ENCODE data around the gene CLMP. TPM values are rescaled to one million over a fixed set of nuclear protein-coding genes. Genes with fewer than 3 reads are reported as not detected.

The CLMP gene
- total and polyA plus RNA-seq, 2 donors (not counting 1 experiment from before 2014, with no cell fraction given) = 0.01 TPM; not detected in 1

- Mint-ChIP-seq H3K4me3 (no peak overlapping the region), H3K4me1 (no peaks in the 10 kb centered on the region), H3K27me3 (peaks cover 19% of the 10 kb centered on the region), H3K27ac (no peak overlapping the region), H3K9me3 (ENCODE audit: insufficient read depth) (no peaks in the 10 kb centered on the region)
- no peak overlapping the region for H3K4me2 ChIP-seq (replicated peaks; ENCODE audit: low read depth, low read length, poor library complexity, severe bottlenecking)
- H3K4me1 ChIP-seq (ENCODE audit: control insufficient read depth in 2 of 2, insufficient read depth in 2 of 2, low read length in 2 of 2) = no peaks in the 10 kb centered on the region
- 75% methylated on average over 2 of the region's 5 CpGs for WGBS (ENCODE audit: insufficient coverage)
- intact Hi-C loops (cut with micrococcal nuclease) = no loop called here
- H3K9me3 ChIP-seq (ENCODE audit: control extremely low read depth in 1 of 3, control insufficient read depth in 2 of 3, insufficient read depth in 1 of 3, low read length in 2 of 3) = no peaks in the 10 kb centered on the region
- CTCF ChIA-PET = interaction anchor here (0.8 kb wide), 1 partner anchor 23 kb away, joined by 3 read pairs; no protein-coding TSS in a partner anchor
- no peak overlapping the region for H3K9ac ChIP-seq (ENCODE audit: low read length)
- no peak overlapping the region for H3K4me3 ChIP-seq (ENCODE audit: control extremely low read depth in 1 of 5, extremely low read depth in 1 of 5, insufficient read depth in 1 of 5, low read depth in 2 of 5, low read length in 4 of 5)
- ATAC-seq (ENCODE audit: low read depth) (no peak), DNase-seq (no peak)
- H3K27me3 ChIP-seq (replicated peaks in 1 of 4; ENCODE audit: control extremely low read depth in 1 of 4, control insufficient read depth in 3 of 4, insufficient read depth in 4 of 4, low read length in 3 of 4) = no peaks in the 10 kb centered on the region
- no peak overlapping the region for H3K27ac ChIP-seq (ENCODE audit: low read length in 2 of 2)
- no peak overlapping the region for H2AFZ ChIP-seq (ENCODE audit: insufficient read depth, low read depth, low read length, poor library complexity, severe bottlenecking)
- no peaks in the 10 kb centered on the region for H3K36me3 ChIP-seq (replicated peaks in 1 of 2; ENCODE audit: control extremely low read depth in 1 of 2, control insufficient read depth in 1 of 2, extremely low read depth in 1 of 2, insufficient read depth in 2 of 2, low read length in 1 of 2)
- no peaks in the 10 kb centered on the region for H4K20me1 ChIP-seq (ENCODE audit: control insufficient read depth, insufficient read depth, low read length, poor library complexity, severe bottlenecking)
- no peaks in the 10 kb centered on the region for H3K79me2 ChIP-seq (ENCODE audit: control insufficient read depth, insufficient read depth, low read length)
- no peak for TF ChIP-seq CTCF (IDR thresholded peaks at IDR 0.05)
- POLR2A ChIA-PET = interaction anchor here (0.6 kb wide), 1 partner anchor 35 kb away, joined by 4 read pairs; no protein-coding TSS in a partner anchor
Measured at GRCh38 chr11:123143476-123143875, 51.6 kb downstream of the CLMP start.

GRCh38 chr11:123139206-123139605, 55.8 kb downstream of the CLMP start:
- 100% methylated on average over 2 of the region's 4 CpGs for WGBS (ENCODE audit: insufficient coverage)
- no peak for DNase-seq
- intact Hi-C loops (cut with micrococcal nuclease) = no loop called here
- Histone ChIP-seq H4K20me1 (ENCODE audit: control insufficient read depth, insufficient read depth, low read length, poor library complexity, severe bottlenecking) (no peaks in the 10 kb centered on the region), H3K27me3 (replicated peaks in 1 of 4; ENCODE audit: control extremely low read depth in 1 of 4, control insufficient read depth in 3 of 4, insufficient read depth in 4 of 4, low read length in 3 of 4) (no peaks in the 10 kb centered on the region), H2AFZ (ENCODE audit: insufficient read depth, low read depth, low read length, poor library complexity, severe bottlenecking) (no peak overlapping the region), H3K9me3 (ENCODE audit: control extremely low read depth in 1 of 3, control insufficient read depth in 2 of 3, insufficient read depth in 1 of 3, low read length in 2 of 3) (no peaks in the 10 kb centered on the region), H3K27ac (ENCODE audit: low read length in 2 of 2) (no peak overlapping the region), H3K4me2 (replicated peaks; ENCODE audit: low read depth, low read length, poor library complexity, severe bottlenecking) (no peak overlapping the region), H3K79me2 (ENCODE audit: control insufficient read depth, insufficient read depth, low read length) (no peaks in the 10 kb centered on the region), H3K36me3 (replicated peaks in 1 of 2; ENCODE audit: control extremely low read depth in 1 of 2, control insufficient read depth in 1 of 2, extremely low read depth in 1 of 2, insufficient read depth in 2 of 2, low read length in 1 of 2) (no peaks in the 10 kb centered on the region), H3K4me1 (ENCODE audit: control insufficient read depth in 2 of 2, insufficient read depth in 2 of 2, low read length in 2 of 2) (peaks cover 0 to 3% of the 10 kb centered on the region in 2 donors), H3K9ac (ENCODE audit: low read length) (no peak overlapping the region), H3K4me3 (ENCODE audit: control extremely low read depth in 1 of 5, extremely low read depth in 1 of 5, insufficient read depth in 1 of 5, low read depth in 2 of 5, low read length in 4 of 5) (no peak overlapping the region)
- no peak for ATAC-seq (ENCODE audit: low read depth)
- Mint-ChIP-seq H3K4me1 (no peaks in the 10 kb centered on the region), H3K27me3 (peaks cover 3% of the 10 kb centered on the region), H3K9me3 (ENCODE audit: insufficient read depth) (no peaks in the 10 kb centered on the region), H3K4me3 (no peak overlapping the region), H3K27ac (no peak overlapping the region)
- POLR2A ChIA-PET = no interaction called here
- no peak for TF ChIP-seq CTCF (IDR thresholded peaks at IDR 0.05)
- CTCF ChIA-PET = no interaction called here

All from B cell (primary cell).